NCI-H146 treated with DMSO at 0.1 percent for 48 hours (cell line): ENCODE results near the gene LAMA3.

Source experiments
- DNase-seq: peaks from one replicate; lab custom pipeline; 2025; ENCODE audit not compliant: unreplicated experiment; lab: John Stamatoyannopoulos, UW

Gene LAMA3

DNA sequence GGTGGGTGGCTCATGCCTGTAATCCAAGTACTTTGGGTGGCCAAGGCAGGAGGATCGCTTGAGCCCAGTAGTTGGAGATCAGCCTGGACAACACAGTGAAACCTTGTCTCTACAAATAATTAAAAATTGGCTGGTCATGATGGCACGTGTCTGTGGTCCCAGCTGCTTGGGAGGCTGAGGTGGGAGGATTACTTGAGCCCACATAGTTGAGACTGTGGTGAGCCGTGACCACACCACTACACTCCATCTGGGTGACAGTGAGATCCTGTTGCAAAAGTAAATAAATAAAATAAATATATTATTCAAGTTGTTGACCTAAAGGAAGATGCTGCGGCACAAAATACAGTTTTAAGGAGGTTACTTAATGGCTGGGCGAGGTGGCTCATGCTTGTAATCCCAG, 72.7 kb downstream of the LAMA3 start:
- no peak for DNase-seq

DNA sequence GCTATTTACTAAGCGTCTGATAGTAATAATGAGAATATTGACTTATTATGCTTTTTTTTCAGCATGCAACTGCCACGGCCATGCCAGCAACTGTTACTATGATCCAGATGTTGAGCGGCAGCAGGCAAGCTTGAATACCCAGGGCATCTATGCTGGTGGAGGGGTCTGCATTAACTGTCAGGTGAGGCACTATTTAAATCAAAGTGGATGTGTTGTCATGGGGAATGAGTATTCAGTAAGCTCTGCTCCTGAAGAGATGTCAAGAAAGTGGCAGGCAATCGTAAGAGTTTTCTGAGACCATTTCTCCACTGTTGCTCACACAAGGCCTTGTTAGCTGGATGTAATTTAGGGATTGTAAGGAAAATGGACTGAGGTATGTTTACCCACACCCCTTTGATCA, 74.1 kb downstream of the LAMA3 start:
- no peak for DNase-seq

DNA sequence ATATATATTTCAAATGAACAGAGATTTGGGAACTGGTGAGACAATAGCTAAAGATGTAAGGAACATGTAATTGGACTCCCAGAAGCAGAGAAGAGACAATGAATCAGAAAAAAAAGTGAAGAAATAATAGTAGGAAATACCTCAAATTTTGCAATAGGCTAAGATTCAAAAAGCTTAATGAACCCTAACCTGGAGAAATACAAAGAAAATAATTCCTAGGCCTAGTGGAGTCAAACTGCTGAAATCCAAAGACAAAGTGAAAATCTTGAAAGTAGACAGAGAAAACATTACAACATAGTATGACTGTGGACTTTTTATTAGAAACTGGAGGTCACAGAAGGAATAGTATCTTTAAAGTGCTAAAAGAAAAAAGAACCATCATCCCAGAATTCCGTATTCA, 76.7 kb downstream of the LAMA3 start:
- no peak for DNase-seq

DNA sequence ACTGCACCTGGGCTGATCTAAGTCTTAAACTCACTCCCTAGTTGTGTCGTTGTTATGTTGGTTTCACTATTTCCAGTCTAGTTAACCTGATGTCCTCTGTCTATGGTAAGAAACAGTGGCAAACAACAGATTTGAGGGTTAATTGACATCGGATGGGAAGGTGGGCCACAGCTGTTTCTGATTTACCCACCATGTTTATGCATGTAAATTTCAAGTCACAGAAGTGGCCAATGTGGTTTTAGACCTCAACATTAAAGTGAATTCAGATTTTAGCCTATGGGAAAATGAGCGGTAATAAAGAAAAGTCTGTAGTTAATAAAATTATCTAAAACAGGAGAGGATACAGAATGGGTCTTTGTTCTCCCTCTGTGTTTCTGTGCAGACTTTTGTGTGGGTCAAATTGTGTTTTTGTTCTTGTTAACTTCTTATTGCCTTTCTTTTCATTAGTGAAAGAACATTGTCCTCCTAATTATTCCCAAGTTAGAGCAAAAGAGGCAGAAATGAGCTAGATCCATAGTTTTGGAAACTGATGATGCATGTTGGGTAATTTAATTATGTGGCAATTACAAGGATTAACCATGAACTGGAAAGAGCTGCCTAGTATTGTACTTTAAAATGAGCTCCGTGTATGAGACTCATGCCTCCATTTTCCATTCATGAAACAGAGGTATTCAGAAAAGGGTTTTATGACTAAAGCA, 83.2 kb downstream of the LAMA3 start:
- DNase-seq, result no peak

DNA sequence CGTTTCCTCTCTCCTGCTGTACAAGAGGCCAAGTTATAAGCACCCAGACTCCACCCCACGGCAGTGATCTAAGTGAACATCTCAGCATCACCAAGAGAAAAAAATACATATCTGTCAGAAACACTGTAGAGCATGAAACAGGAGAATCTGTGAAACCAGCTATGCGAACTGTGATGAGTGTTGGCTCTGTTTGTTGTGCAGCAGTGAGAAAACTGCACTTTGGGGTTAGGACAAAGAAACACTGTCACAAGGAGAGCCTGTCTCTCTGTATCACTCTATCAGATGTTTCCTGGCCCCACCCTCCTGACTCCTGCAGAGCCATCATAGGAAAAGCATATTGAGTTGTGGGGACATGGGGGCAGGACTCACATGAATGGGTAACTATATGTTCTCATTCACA, 87.1 kb downstream of the LAMA3 start:
- no peak for DNase-seq

DNA sequence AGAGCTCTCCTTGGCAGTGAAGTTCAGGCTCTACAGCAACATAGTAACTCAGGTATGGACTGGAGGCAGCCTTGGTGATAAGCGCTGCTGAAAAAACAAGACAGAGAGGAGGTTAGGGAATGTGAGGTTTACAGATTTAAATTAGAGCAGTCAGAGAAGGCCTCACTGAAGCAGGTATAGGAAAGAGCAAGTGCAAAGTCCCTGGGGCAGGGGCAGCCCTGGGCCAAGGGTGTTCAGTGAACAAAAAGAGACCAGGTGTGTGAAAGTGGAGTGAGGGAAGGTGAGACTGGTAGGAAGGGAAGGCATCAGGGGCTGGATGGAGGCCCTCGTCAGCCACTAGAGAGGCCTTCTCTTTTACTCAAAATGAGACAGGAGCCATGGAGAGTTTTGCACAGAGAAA, 89.6 kb downstream of the LAMA3 start:
- no peak for DNase-seq

DNA sequence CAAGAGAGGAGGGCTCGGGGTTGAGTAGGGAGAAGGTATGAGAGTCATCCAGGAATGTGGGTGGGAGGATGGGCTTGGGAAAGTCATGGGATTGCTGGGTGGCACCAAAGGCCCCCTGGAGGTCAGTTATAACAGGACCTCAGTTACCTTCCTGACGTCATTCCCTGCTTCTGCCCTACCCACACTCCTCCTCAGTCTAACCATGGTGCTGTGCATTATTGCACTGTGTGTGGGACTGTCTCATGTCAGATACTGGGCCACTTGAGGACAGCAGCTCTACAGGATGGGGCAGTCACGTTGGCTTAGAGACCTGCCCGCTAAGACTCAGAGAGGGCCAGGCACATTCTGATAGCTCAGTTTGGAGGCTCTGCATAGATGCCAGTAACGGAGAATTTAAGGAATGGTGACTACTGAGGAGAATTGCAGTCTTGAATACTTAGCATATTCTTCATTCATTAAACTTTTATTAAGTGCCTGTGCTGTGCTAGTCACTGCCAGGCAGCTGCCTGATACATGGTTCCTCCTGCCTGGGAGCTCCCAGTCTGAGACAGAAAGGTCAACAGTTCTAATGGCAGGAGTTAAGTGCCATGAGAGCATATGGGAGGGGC, 90.5 kb downstream of the LAMA3 start:
- DNase-seq, result no peak

DNA sequence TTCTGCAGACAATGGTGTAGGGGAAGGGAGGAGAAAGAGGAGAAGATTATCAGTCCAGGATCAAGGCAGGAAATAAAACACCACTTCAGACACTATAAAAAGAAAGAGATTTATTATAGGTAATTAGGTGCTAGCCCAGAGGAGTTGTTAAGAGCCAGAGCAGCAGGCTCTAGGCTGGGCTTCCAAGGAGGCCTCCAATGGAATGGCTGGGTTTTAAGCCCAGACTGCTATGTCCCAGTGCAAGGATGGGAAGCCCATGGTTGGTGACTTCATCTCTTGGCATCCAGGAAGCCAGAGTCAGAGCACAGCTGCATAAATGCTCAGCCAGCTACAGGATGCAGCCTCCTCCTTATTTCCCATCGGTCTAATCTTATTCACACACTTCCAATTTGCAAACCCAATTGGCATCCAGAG, 95.6 kb downstream of the LAMA3 start:
- no peak for DNase-seq

DNA sequence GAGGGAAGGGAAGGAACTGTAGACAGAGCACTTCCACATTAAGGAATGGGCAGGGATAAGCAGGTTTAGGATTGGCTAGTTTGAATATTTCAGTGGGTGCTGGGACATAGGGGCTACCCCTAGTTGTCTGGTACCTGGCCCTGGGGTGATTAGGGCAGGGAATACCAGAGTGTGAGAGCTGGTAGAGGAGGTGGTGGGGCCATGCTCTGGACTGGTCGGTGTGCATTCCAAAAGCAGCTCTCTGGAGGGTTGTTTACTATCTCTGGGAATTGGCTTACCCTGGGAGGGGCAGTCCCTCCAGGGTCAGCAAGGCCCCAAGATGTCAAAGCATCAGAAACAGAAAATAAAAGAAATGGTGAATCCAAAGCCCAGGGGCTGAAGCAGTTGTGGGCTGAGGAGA, 103.8 kb downstream of the LAMA3 start:
- no peak for DNase-seq

DNA sequence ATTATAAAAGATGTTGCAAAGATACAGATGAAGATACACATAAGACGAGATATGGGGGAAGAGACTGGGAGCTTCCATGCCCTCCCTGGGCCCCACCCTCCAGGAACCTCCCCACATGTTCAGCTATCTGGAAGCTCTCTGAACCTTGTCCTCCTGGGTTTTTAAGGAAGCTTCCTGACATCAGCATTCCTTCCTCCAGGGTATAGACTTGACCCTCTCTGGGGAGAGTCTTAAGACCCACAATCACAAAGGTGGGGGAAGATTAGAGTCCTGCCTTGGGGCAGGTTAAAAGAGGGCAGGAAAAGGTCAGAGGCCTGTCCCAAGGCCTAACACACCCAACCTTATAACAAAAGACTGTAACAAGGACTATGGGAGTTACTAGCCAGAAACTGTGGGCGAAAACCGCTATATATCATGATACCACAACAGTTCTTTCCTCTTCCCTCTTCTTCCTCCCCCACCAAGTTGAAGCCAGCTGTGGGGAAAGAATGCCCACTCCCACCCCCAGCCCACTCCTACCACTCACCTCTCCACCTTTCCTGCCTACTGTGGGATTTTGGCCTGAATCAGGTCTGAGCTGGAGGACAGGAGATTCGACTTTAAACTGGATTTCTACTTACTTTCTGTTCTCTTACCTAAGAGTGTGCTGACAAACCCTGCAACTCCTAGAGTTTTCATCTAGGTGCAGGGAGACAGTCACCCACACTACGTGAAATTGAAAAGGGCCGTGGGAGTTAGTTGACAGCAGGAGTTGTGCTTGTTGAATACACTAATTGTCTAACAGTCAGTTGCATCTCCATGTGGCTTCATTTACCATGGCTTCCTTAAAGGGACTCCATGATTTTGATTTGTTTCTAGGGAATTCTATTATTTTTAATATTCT, 105.0 kb downstream of the LAMA3 start:
- DNase-seq, result no peak

DNA sequence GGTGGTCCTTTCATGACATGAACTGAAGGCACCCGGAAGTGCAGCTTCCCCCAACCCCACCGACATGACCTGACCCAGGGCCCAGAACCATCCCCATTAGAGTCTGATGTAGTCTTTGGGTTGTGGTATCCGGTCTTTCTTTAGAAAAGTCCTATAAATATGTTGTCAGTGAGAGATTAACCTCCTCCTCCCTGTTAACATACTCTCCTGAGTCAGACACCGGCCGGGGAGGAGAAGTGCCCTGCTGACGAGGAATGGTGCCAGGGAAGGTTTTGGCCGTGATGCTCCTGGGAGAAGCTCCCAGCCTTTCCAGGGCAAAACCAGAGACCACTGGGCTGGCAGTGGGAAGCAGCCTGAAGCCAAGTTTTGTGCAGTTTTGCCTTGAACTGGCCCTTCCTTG, 109.0 kb downstream of the LAMA3 start:
- no peak for DNase-seq

DNA sequence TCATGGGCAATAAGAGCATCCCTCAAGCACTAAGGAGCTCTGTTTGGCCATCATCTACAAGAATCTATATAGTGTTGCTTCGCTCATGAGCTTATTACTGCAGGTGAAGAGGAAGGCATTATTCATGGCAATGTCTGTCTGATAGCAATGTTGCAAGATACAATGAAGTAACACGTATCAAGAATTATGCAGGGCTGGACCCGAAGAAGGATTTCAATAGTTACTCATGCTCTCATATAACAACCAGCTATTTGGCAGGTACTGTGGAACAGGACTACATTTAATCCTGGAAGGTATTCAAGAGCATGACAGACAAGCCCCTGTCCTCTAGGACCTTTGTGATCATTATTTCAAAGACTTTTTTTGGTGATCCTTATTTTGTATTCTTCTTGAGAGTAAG, 109.6 kb downstream of the LAMA3 start:
- DNase-seq, result no peak

DNA sequence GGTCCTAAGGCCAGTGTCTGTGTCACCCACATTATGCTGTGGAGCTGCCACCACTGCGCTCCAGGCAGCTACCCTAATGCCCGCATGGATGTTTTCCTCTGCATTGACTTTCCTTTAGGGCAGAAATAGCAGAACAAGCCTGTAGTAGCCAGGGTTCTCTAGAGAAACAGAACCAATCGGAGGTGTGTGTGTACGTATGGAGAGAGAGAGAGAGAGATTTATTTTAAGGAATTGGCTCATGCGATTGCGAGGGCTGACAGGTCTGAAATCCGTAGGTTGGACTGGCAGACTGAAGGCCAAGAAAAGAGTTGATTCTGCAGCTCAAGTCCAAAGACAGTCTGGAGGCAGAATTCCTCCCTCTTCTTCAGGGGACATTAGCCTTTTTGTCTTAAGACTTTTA, 110.3 kb downstream of the LAMA3 start:
- no peak for DNase-seq

DNA sequence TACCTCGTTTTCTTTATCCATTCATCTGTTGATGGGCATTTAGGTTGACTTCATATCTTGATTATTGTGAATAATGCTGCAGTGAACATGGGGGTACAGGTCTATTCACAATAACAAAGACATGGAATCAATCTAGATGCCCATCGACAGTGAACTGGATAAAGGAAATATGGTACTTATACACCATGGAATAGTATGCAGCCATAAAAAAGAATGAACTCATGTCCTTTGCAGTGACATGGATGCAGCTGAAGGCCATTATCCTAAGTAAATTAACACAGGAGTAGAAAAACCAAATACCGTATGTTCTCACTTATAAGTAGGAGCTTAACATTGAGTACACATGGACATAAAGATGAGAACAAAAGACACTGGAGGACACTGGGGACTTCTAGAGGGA, 111.6 kb downstream of the LAMA3 start:
- DNase-seq, result no peak

DNA sequence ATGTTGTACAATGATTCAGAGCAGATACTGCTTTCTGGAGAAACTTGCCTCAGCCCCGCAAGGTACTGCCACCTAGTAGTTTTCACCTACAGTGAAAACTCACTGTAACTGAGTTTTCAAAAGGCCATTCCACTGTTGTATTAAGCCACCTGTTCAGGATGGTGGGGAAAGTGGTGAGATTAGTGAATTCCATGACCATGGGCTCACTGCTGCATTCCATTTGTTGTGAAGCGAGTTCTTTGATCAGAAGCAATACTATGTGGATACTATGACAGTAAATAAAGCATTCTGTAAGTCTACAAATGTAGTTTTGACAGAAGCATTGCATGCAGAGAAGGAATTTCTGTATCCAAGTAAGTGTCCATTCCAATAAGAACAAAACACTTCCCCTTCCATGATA, 113.6 kb downstream of the LAMA3 start:
- no peak for DNase-seq

DNA sequence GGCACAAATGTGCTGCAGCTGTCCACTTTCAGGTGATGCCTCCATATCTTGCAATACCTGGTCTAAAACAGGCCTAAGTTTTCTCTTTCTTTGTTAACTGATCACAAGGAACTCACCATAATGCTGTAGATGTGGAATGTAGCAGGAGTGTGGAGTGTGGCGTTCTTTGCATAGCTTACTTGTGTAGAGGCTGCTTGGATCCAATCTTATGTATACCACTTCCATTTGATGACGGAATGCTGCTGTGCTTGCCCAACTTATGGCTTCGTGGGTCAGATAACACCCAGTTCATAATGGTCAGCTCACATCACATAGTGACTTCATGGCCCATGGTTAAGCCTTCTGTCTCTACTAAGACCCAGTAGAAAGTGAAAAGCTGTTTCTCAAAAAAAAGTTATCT, 114.5 kb downstream of the LAMA3 start:
- DNase-seq, result no peak

DNA sequence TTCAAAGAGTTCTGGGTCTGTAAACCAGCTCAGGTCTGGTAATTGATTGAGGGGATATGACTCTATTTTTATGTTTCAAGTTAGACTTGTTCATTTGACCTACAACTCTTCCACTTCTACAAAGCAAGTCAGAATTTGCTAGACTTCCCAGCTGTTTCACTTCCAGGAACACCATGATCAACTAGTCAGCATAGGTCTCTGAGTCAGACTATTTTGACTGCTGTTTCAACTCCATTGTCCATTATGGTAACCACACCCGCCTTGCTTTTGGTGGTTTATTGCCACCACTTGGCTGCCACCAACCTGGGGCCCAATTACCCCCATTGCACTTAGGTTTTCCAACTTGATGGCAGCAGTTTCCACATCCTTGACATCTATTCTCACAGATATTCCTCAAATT, 116.6 kb downstream of the LAMA3 start:
- DNase-seq, result no peak

DNA sequence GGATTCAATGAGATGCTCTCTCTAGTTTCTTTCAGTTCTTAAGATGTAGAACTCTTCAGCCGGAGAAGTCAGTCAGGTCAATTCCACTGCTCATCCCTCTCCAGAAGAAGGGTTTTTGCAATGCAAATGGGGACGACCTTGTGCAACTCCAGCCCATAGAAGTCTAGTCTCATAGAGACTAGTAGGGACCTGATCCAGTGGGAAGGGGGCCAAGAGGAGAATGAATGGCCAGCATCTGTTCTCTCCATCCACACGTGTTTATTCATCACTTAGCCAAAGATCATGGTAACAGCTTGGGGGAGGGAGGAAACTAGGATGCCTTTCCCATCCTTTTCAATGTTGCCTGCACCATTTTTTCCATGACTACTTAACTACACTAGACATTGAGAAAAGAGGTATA, 120.2 kb downstream of the LAMA3 start:
- no peak for DNase-seq

DNA sequence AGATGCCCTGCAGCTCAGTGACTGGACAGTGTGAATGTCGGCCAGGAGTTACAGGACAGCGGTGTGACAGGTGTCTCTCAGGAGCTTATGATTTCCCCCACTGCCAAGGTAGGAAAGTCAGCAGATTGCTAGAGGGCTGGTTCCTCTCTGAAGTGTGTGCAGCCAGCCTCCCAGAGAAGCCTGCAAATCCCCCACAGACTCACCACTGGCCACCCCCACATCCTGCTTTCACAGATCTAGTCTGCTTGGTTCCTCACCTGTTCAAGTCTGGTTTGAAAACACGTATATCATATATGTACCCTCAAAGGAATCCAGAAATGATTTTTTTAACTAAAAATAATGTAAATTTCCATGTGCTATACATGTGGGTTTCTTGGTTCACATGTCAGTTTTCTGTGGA, 121.1 kb downstream of the LAMA3 start:
- no peak for DNase-seq

DNA sequence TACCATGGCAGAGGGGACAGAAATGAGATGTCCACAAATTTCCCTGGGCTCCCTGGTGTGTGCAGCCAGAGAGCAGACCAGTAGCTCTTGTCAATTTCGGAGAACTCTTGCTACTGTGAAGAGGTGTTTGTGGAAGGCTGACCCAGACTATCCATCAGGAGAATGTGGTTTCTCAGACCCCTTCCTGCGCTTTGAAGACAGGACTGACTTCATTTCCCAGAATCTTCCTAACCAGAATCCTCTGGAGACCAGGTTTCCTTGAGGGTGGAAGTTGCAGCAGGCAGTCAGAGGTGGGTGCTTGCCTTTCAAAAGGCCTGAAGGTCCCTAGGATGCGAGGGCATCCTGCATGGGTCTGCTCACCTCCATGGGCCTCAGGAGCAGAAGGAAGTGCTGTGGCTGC, 121.9 kb downstream of the LAMA3 start:
- DNase-seq, result no peak

DNA sequence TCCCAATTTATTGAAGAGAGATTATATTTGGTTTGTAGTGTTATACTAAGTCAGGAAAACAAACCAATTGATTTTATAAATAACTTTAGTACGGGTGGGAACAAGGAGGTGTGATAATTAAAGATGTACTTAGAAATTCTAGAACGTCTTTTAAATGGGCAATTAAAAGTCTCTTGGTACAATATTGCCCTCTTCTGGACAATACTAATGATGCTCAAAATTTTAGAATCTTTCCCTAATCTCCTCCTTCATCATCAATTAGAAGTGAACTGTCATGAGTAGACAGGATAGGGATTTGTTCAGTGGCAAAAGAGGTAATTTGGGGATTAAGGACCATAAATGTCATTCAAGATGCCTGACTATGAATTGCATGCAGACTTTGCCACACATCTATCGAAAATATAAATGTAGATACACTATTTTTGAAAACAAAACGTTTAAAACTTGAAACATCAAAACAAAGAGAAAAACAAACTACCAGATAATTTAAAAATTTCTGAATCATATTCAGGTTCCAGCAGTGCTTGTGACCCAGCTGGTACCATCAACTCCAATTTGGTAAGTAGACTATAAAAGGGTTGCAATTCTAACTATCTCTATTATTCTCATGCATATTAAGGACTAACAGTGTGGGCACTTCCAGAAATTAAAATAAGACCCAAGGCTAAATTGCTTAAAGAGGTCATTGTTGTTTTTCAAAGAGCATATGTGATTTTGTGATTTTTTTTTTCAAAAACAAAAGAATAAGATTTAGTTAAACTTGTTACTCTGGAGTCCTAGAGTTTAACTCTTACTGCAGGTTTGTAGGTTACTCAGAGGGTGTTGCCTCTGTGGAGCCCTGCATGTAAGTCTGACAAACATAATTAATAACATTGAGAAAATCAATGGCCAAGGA, 123.5 kb downstream of the LAMA3 start:
- DNase-seq, result peak; percentile 66
